SK-N-SH treated with all-trans-retinoic acid at 6 μM for 48 hours (cell line): ENCODE results near the gene SNX9.

ENCODE experiments used
- ATAC-seq: fragments of 200-7000 bp; cut with Tn5 transposase; 3 replicates; pipeline ENCODE4 v1.9.1; 2020; ENCODE audit warnings: mild to moderate bottlenecking, moderate library complexity
- ARNTL ChIP-seq: fragments of 450-650 bp; formaldehyde crosslinking; IDR thresholded peaks from 2 replicates; pipeline ENCODE4 v1.5.0; 2020; ENCODE audit warnings: low read depth, mild to moderate bottlenecking, moderate library complexity, borderline replicate concordance
- BACH2 ChIP-seq: fragments of 250-450 bp; sonication (Bioruptor Pico); IDR thresholded peaks from 2 replicates; pipeline ENCODE4 v1.9.0; 2021; ENCODE audit warnings: mild to moderate bottlenecking, borderline replicate concordance
- CREB5 ChIP-seq: fragments of 250-450 bp; sonication (Bioruptor Pico); IDR thresholded peaks from 2 replicates; pipeline ENCODE4 v1.5.1; 2020; ENCODE audit warnings: low read depth, mild to moderate bottlenecking, moderate library complexity
- CSDC2 ChIP-seq: fragments of 250-450 bp; sonication (Bioruptor Pico); IDR thresholded peaks from 2 replicates; pipeline ENCODE4 v1.5.0; 2020; ENCODE audit warnings: mild to moderate bottlenecking, moderate library complexity
- ESRRG ChIP-seq: fragments of 250-450 bp; sonication (Bioruptor Pico); IDR thresholded peaks from 2 replicates; pipeline ENCODE4 v1.6.1; 2021; ENCODE audit warnings: mild to moderate bottlenecking
- GLIS3 ChIP-seq: fragments of 250-450 bp; sonication (Bioruptor Pico); IDR thresholded peaks from 2 replicates; pipeline ENCODE4 v1.5.0; 2020; ENCODE audit warnings: mild to moderate bottlenecking, moderate library complexity
- ISL1 ChIP-seq: fragments of 250-450 bp; sonication (Bioruptor Pico); IDR thresholded peaks from 2 replicates; pipeline ENCODE4 v2.1.2; 2022; ENCODE audit warnings: mild to moderate bottlenecking, moderate library complexity
- OSR1 ChIP-seq: fragments of 250-450 bp; sonication (Bioruptor Pico); IDR thresholded peaks from 2 replicates; pipeline ENCODE4 v1.8.0; 2022; ENCODE audit warnings: moderate library complexity, mild to moderate bottlenecking, inconsistent platforms
- PATZ1 ChIP-seq: fragments of 250-450 bp; sonication (Bioruptor Pico); IDR thresholded peaks from 2 replicates; pipeline ENCODE4 v1.8.0; 2020; ENCODE audit warnings: mild to moderate bottlenecking, moderate library complexity, borderline replicate concordance
- POU6F1 ChIP-seq: fragments of 250-450 bp; sonication (Bioruptor Pico); IDR thresholded peaks from 2 replicates; pipeline ENCODE4 v1.8.0; 2021; ENCODE audit warnings: low read depth, mild to moderate bottlenecking, moderate library complexity, borderline replicate concordance
- PPARA ChIP-seq: fragments of 250-450 bp; sonication (Bioruptor Pico); IDR thresholded peaks from 2 replicates; pipeline ENCODE4 v1.5.0; 2020; ENCODE audit warnings: mild to moderate bottlenecking, borderline replicate concordance
- RARB ChIP-seq: fragments of 250-450 bp; sonication (Bioruptor Pico); IDR thresholded peaks from 2 replicates; pipeline ENCODE4 v1.8.0; 2021; ENCODE audit warnings: mild to moderate bottlenecking, moderate library complexity
- SNAI2 ChIP-seq: fragments of 250-450 bp; sonication (Bioruptor Pico); IDR thresholded peaks from 2 replicates; pipeline ENCODE4 v1.5.0; 2020; ENCODE audit warnings: mild to moderate bottlenecking, moderate library complexity
- TCF4 ChIP-seq: fragments of 250-450 bp; sonication (Bioruptor Pico); IDR thresholded peaks from 2 replicates; pipeline ENCODE4 v1.8.0; 2021; ENCODE audit warnings: mild to moderate bottlenecking, moderate library complexity, borderline replicate concordance
- TSHZ2 ChIP-seq: fragments of 250-450 bp; sonication (Bioruptor Pico); IDR thresholded peaks from 2 replicates; pipeline ENCODE4 v1.5.0; 2020; ENCODE audit warnings: mild to moderate bottlenecking, moderate library complexity
- ZC3H10 ChIP-seq: fragments of 250-450 bp; sonication (Bioruptor Pico); IDR thresholded peaks from 2 replicates; pipeline ENCODE4 v1.5.1; 2021; ENCODE audit warnings: mild to moderate bottlenecking, moderate library complexity
- ZFP3 ChIP-seq: fragments of 250-450 bp; sonication (Bioruptor Pico); IDR thresholded peaks from 2 replicates; pipeline ENCODE4 v1.5.0; 2020; ENCODE audit warnings: mild to moderate bottlenecking, moderate library complexity
- ZFP30 ChIP-seq: fragments of 450-650 bp; formaldehyde crosslinking; IDR thresholded peaks from 2 replicates; pipeline ENCODE4 v1.5.0; 2022; ENCODE audit warnings: mild to moderate bottlenecking, moderate library complexity
- ZNF565 ChIP-seq: fragments of 450-650 bp; formaldehyde crosslinking; conservative IDR thresholded peaks from 2 replicates; pipeline ENCODE4 v1.5.0; 2020; ENCODE audit warnings: low read depth, mild to moderate bottlenecking, moderate library complexity
- ZNF70 ChIP-seq: fragments of 450-650 bp; formaldehyde crosslinking; IDR thresholded peaks from 2 replicates; pipeline ENCODE4 v1.5.0; 2020; ENCODE audit warnings: mild to moderate bottlenecking, moderate library complexity
- ZNF8 ChIP-seq: fragments of 450-650 bp; formaldehyde crosslinking; IDR thresholded peaks from 2 replicates; pipeline ENCODE4 v1.5.0; 2020; ENCODE audit warnings: mild to moderate bottlenecking, moderate library complexity

The SNX9 gene

GRCh38 chr6:157885211-157885788, 62.3 kb downstream of the SNX9 start (continued):
- no peak for TF ChIP-seq PATZ1
- no peak for TF ChIP-seq CSDC2 (CRISPR knock-in tag)
- TF ChIP-seq PPARA: no peak
- TF ChIP-seq ZNF8 (CRISPR knock-in tag): no peak
- TF ChIP-seq RARB: no peak

GRCh38 chr6:157885876-157886275, 62.8 kb downstream of the SNX9 start:
- no peak for ATAC-seq
- TF ChIP-seq TCF4 (CRISPR knock-in tag): no peak
- no peak for TF ChIP-seq ZNF8 (CRISPR knock-in tag)
- TF ChIP-seq ZC3H10 (CRISPR knock-in tag): no peak
- TF ChIP-seq SNAI2 (CRISPR knock-in tag): no peak
- no peak for TF ChIP-seq PATZ1
- TF ChIP-seq ISL1 (CRISPR knock-in tag): no peak
- no peak for TF ChIP-seq CSDC2 (CRISPR knock-in tag)
- TF ChIP-seq POU6F1 (CRISPR knock-in tag): no peak
- TF ChIP-seq ESRRG (CRISPR knock-in tag): no peak
- TF ChIP-seq ZFP30 (CRISPR knock-in tag): no peak
- TF ChIP-seq PPARA: no peak
- no peak for TF ChIP-seq ARNTL (CRISPR knock-in tag)
- no peak for TF ChIP-seq GLIS3 (CRISPR knock-in tag)
- TF ChIP-seq, all 23 proteins: peak for 0

- TF ChIP-seq ZFP3 (CRISPR knock-in tag): no peak
- ATAC-seq: no peak
Observed at GRCh38 chr6:157887892-157888291, 64.8 kb downstream of the SNX9 start.

GRCh38 chr6:157891544-157892362, 68.7 kb downstream of the SNX9 start:
- ATAC-seq: no peak
- TF ChIP-seq ZC3H10 (CRISPR knock-in tag): no peak
- TF ChIP-seq ESRRG (CRISPR knock-in tag): no peak
- no peak for TF ChIP-seq POU6F1 (CRISPR knock-in tag)
- TF ChIP-seq GLIS3 (CRISPR knock-in tag): no peak
- no peak for TF ChIP-seq OSR1 (CRISPR knock-in tag)
- no peak for TF ChIP-seq CREB5
- no peak for TF ChIP-seq SNAI2 (CRISPR knock-in tag)
- no peak for TF ChIP-seq ZFP30 (CRISPR knock-in tag)
- no peak for TF ChIP-seq PATZ1
- no peak for TF ChIP-seq TCF4 (CRISPR knock-in tag)
- no peak for TF ChIP-seq ZNF70 (CRISPR knock-in tag)
- TF ChIP-seq TSHZ2 (CRISPR knock-in tag): no peak
- no peak for TF ChIP-seq ZNF565 (CRISPR knock-in tag)
- TF ChIP-seq BACH2 (CRISPR knock-in tag): no peak
- no peak for TF ChIP-seq ZNF8 (CRISPR knock-in tag)
- TF ChIP-seq PPARA: no peak
